HL-60 (cell line): ENCODE results near the gene ADAMTS2.

Experiments used
- CTCF ChIP-seq: IDR thresholded peaks from one replicate; pipeline ENCODE4 v1.5.1; 2011; ENCODE audit warnings: low read length, control low read depth, inconsistent platforms; ENCODE audit not compliant: insufficient read depth
- GABPA ChIP-seq: IDR thresholded peaks from 2 replicates; pipeline ENCODE4 v1.6.1; 2012; ENCODE audit warnings: low read depth
- POLR2AphosphoS5 ChIP-seq: IDR thresholded peaks from 2 replicates; pipeline ENCODE4 v1.6.1; 2012; ENCODE audit warnings: low read depth
- REST ChIP-seq: IDR thresholded peaks from 2 replicates; pipeline ENCODE4 v1.6.1; 2012; ENCODE audit warnings: low read depth; ENCODE audit not compliant: insufficient replicate concordance

DNA sequence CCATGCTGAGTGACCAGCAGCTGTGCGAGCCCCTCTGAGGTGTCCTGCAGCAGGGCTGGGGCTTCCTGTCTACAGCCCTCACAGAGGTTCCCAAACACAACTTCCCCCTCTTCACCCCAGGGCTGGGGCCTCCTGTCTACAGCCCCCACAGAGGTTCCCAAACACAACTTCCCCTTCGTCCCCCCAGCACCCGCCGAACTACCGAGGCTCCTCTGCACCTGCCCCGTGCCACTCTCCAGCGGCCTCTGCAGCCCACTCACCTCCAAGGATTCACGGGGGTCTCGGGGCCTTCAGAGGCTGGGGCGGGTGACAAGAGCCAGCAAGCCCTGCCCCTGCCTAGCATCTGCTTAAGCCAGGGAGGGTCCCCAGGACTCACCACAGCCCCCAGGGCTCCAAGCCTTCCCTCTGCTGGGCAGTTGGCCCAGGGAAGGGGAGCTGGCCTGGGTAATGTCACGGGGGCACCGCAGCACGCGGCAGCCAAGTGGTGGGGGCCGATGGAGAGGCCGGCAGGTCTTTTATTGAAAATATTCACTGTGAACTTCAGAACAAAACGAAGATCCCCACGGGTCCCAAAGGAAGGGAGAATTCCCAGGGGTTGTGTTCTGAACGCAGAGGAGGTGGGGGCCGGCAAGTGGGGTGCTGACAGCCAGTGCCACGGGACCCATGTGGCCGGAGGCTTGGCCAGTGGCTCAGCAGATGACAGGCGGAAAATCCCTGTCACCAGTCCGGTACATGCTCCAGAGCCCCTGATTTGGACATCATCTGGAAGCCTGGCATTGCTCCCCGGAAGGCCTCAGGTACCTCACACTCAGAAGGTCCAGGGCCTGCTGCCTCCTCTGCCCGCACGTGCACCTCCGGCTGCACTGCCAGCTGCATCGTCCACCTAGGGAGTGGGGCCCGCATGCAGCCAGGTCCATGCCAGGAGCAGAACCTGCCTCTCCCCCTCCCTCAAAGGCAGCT is 125.3 kb downstream of the ADAMTS2 start:
- no peak for TF ChIP-seq CTCF
- no peak for TF ChIP-seq POLR2AphosphoS5
- TF ChIP-seq GABPA = no peak
- no peak for TF ChIP-seq REST
